Left cardiac atrium (tissue), 4 donors: ENCODE data around the gene HBP1. TPM values are rescaled to one million over a fixed set of nuclear protein-coding genes. Genes with fewer than 3 reads are reported as not detected.
A peak's percentile ranks its signal among the peaks of the same experiment; 100 is the strongest.
"Not testable (repeated sequence)": the region's sequence is repeated elsewhere in the genome, so short reads cannot be mapped to it uniquely, and the experiment has no call there.

Experiments
- ATAC-seq, 2 donors: fragments of 200-7000 bp; cut with Tn5 transposase; one replicate each; pipeline ENCODE4 v1.9.1; 2020; ENCODE audit warnings: mild to moderate bottlenecking in 2 of 2, moderate library complexity in 2 of 2
- DNase-seq: peaks from one replicate; pipeline ENCODE4 v3.0.0-alpha.2; 2020
- intact Hi-C, 2 donors: fragments of 100-400 bp; cut with DNase I; formaldehyde crosslinking; loops; one replicate each; pipeline versions ENCODE4 v1.14.1 to v1.15.1; 2022 to 2023
- total RNA-seq, 2 donors: library from RNA; stranded (reverse); fragmentation: NEBNext Ultra II Directional; extraction: Animal tissue kit (Norgen Biotek cat#: 25700); gene quantifications; one replicate each; pipeline ENCODE4 v1.2.1, GENCODE V29; 2021
- donor health status: DM: no; HTN: yes; CAD: no.
- donor health status: DM: no; HTN: yes; CAD: no; lungs with severe emphysema.
- donor health status: DM: yes; HTN: yes; CAD: no.
- donor health status: Dilated cardiomyopathy.

HBP1 gene
- total RNA-seq, 2 donors from 2014 or later, result 31.7 to 58.8 TPM

DNA sequence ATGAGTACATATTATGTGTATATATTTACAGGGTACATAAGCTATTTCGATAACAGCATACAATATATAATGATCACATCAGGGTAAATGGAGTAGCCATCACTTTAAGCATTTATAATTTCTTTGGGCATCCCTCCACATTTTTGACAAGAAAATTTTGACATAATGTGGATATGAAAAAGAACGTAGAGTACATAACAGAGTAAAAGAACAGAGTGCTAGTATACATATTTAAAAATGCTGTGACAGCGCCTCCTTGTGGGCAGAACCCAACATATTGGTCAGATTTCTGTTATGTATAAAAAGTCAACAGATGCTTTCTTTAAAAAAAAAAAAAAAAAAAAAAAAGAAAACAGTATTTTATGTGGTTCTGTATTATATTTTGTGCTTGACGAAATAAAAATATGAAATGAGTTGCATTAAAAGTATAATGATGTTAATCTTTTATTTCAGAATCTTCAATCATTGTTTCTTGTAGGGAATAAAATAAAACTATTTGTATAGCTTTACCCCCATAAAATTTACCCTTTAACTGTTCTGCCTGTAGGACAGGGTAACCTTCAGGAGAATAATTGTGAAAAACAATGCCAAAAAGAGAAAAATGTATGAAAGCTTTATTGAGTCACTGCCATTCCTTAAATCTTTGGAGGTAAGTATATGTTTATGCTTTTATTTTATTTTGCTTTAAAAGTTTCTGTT, 18.3 kb upstream of the HBP1 start:
- ATAC-seq, result peak; percentile 50 to 72
- intact Hi-C loops, result loop anchor here (1.0 to 10.0 kb wide), 2 partner anchors 203 to 356 kb away; no protein-coding TSS in a partner anchor
- peak; percentile 79 for DNase-seq

DNA sequence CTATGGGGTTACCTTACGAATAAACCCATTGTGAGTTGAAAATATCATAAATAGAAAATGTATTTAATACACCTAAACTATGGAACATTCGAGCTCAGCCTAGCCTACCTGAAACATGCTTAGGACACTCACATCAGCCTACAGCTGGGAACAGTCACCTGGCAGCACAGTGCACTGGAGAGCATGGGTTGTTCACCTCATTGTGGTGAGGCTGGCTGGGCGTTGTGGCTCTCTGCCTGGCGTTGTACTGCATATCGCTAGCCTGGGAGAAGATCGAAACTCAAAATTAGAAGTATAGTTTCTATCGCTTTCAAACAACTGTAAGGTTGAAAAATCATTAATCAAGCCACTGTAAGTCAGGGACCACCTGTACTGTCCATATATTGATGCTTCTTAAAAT, 17.3 kb upstream of the HBP1 start:
- intact Hi-C loops, result loop anchor here (1.0 to 10.0 kb wide), 2 partner anchors 204 to 357 kb away; no protein-coding TSS in a partner anchor

DNA sequence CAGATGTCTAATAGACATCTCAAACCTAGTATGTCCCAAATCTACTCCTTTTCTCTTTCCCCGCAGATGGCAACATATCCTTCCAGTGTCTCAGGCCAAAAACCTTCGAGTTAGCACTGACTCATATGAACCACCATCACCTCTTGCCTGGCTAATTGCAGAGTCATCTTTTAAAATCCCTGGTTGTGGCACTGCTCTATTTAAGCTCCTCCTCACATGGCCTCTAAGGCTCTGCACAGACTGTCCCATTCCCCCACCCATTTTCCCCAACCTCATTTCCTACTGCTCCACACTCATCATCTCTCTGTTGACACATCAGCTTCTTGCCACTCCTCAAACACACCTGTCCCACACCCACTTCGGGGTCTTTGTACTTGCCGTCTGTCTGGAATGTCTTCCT, 16.8 kb upstream of the HBP1 start:
- no peak for DNase-seq
- no peak for ATAC-seq
- intact Hi-C loops, result loop anchor here in 1 of 2 donors (10.0 kb wide), 1 partner anchor 357 kb away; no protein-coding TSS in a partner anchor

More for the DNA sequence above, 17.3 kb upstream of the HBP1 start:
- DNase-seq (no peak), ATAC-seq (no peak)

DNA sequence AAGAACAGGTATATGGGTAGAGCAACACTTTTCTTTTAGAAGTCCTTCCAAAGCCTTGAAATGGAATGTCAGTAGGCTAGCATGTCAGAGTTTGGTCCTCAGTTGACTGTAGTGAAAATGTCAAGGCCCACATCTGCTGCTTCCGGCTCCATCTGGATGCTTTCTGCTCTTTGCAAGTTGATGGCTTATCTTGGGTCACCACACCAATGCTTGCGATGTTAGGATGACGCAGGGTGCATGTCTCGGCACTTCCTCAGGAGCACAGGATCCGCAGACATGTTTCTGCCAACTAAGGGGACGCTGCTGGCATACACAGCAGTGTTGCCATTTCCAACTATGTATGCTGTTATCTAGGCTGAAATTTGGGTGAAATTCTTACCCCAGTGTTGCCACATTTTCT, 14.0 kb upstream of the HBP1 start:
- DNase-seq, result no peak
- intact Hi-C loops, result loop anchor here in 1 of 2 donors (10.0 kb wide), 1 partner anchor 360 kb away; no protein-coding TSS in a partner anchor
- ATAC-seq, result peak in 1 of 2 donors; percentile 27

DNA sequence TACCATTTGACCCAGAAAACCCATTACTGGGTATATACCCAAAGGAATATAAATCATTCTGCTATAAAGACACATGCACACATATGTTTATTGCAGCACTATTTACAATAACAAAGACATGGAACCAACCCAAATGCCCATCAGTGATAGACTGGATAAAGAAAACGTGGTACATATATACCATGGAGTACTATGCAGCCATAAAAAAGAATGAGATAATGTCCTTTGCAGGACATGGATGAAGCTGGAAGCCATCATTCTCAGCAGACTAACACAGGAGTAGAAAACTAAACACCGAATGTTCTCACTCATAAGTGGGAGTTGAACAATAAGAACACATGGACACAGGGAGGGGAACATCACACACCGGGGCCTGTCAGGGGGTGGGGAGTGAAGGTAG, 13.1 kb upstream of the HBP1 start:
- DNase-seq, ATAC-seq: not testable (repeated sequence)
- intact Hi-C loops, result loop anchor here in 1 of 2 donors (10.0 kb wide), 1 partner anchor 361 kb away; no protein-coding TSS in a partner anchor

DNA sequence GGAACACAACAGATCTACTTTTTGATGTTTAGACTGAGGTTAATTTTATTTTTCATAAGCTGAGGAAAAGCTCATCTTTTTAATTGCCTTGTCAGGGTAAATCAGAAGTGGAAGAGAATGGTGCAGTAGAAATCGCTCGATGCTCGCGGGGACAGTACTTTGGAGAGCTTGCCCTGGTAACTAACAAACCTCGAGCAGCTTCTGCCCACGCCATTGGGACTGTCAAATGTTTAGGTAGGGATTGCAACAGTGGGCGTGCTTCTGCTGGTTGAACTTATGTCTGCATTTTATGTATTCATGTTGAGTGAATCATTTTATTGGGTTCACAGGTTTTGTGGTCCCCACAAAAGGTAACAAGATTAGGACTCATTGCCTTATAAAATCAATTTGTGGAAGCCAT, 11.7 kb upstream of the HBP1 start:
- intact Hi-C loops, result loop anchor here in 1 of 2 donors (10.0 kb wide), 1 partner anchor 362 kb away; no protein-coding TSS in a partner anchor
- ATAC-seq (no peak), DNase-seq (no peak)

DNA sequence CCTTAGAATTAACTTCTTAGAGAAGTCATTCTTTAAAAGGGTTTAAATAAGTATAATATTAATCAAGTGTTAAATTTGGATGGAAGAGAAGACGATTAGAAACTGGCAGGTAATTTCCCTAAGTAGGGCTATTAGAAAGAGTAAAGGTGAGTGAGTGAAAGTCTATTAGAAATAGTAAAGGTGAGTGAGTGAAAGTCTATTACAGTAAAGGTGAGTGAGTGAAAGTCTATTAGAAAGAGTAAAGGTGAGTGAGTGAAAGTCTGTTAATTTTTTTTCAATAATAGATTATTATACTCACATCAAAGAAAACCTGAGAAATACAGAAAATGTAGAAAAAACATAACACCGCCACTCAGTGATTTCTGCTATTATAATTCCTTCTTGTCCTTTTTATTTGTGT, 10.8 kb upstream of the HBP1 start:
- intact Hi-C loops, result loop anchor here in 1 of 2 donors (10.0 kb wide), 1 partner anchor 363 kb away; no protein-coding TSS in a partner anchor
- DNase-seq, result no peak
- ATAC-seq, result no peak

DNA sequence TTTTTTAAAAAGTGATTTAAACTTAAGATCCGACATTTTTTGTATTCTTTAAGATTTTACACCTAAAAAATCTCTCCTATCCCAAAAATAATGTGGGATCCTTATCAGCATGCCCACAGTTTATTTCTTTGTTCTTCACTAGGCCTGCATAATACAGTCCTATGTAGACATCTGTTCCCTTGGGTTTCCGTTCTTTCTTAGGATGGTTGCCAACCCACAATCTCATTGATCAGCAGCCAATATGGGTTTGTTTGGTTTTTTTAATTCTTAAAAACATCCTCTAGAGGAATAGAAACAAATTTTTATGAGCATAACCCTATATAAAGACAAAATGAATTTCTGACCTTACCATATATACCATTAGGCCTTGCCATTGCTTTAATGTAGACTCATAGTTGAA, 8.4 kb upstream of the HBP1 start:
- DNase-seq (no peak), ATAC-seq (no peak)
- intact Hi-C loops, result no loop called here

DNA sequence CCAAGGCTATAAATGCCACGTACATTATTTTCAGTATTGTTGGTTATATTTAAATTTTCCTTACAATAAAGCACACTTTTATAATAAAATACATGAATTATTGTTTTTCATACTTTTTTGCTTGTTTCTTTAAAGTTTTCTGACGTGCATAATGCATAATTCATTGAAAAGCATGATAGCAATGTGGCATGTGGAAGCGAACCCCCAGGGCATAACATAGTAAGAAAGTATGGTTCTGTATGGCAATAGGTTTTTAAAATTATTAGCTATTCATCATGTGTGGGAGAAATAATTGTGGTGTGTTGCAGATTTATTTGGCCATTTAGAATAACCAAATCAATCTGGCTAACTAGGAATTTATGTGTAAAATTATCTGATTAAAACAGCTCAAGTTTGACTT, 7.4 kb upstream of the HBP1 start:
- ATAC-seq (no peak), DNase-seq (no peak)
- intact Hi-C loops, result no loop called here

DNA sequence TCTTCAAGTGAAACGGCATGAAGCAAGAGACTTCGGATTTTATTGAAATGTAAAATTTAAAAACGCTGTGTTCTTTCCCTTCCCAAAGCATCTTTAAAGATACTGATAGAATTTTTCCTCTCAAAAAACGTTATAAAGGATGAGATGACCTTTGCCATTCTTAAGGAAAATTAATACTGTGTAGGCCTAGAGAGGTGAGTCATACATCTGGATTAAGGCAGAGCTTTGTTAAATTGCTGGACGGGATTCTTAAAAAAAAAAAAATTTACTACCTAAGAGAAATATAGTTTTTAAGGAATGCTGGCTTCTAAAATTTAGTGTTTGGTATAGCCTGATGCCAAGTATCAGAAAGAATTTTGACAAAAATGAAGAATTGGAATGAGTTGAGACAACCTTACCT, 6.3 kb upstream of the HBP1 start:
- no peak for DNase-seq
- ATAC-seq, result no peak
- intact Hi-C loops, result no loop called here

DNA sequence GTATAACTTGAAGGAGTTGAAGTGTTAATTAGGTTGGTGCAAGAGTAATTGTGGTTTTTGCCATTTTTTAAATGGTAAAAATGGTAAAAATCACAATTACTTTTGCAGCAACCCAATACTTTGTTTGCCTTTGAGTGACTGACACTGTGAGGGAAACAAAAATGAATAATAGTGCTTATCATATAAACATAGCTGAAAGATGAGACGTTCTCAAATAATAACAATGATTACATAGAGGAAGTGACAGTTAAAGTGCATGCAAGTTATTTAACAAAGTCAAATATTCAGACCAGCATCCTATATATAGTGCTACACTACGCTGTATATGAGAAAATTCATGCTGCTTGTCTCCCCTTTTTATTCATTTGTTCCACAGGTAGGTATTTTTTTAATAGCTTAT, 4.7 kb upstream of the HBP1 start:
- DNase-seq (no peak), ATAC-seq (no peak)
- intact Hi-C loops, result no loop called here

DNA sequence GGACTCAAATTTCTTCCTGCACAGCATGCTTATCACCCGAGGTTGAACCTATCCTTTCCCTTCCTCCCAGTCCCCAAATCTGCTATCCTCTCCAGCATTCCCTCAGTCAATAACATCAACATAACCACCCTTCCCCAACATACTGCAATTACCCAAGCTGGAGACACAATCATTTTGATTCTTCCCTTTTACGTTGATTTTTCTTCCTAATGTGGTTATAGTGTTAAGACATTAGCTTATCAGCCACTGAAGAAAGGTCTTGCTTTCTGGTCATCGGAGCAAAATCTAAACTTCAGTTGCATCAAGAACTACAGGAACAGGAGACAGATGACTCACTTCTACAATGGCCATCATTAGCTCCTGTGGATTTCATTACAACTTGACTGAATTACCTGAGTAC, 3.5 kb upstream of the HBP1 start:
- intact Hi-C loops, result no loop called here
- DNase-seq, result no peak

DNA sequence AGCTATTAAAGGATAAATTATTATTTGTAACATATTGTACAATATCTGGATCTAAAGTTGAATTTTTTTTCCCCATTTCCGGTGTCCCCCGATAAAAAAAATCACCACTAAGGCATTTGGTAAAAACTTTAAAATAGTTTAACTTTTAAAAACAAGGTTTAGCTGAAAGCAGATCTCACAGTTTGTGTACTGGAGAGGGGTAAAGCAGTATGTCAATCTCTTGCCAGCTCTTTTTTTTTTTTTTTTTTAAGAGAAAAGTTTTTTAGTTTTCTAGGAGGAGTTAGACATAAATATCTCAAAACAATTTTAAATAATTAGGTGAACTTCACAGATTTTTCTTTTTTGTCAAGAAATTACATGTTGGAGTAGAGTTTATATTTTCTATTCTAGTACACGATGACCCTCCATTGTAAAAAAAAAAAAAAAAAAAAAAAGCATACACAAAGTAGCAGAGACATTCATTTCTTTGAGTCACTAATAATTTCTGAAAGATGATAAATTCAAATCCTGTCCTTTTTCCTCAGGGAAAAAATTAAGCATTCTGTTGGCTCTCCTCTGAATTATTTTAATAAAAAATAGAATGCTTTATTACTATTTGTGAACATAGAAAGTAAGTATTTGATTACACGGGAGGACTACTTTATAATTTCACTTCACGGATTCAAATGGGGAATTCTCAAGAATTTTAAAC, 1.9 kb upstream of the HBP1 start:
- ATAC-seq (no peak), DNase-seq (no peak)
- intact Hi-C loops, result no loop called here

More for the DNA sequence above, 3.5 kb upstream of the HBP1 start:
- no peak for ATAC-seq

DNA sequence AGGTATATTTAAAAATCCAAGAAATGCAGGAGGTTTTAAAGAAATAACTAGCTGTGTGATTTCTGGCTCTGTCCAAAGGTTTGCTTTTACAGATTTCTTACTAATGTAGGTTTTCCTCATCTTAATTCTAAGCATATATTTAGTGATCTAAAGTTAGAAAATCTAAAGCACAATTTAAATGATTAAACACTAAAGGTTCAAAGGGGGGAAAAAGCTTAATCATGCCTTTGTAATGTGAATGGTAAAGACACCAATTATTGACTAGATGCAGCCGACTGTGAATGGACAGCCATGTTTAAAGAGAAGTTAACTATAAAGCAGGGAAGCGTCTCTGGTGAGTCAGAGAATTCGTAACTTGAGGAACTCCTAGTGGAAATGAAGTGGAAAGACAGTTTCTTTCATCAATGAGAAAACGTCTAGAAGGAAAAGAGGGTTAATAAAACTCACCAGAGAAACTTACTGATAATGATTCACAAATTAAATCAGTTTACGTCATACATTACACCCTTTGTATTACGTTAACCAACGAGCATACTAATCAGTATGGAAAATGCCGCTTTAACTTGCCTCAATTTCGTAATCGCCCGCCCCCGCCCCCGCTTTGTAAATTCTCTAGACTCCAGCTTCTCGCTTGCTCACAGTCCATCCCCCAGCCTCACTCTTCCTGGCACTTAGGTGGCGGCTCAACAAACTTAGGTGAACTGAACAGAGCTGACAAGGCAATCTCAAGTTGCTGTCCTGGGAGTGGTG, 1.1 kb upstream of the HBP1 start:
- intact Hi-C loops, result no loop called here
- DNase-seq (peak; percentile 67), ATAC-seq (peak; percentile 0 to 22)

DNA sequence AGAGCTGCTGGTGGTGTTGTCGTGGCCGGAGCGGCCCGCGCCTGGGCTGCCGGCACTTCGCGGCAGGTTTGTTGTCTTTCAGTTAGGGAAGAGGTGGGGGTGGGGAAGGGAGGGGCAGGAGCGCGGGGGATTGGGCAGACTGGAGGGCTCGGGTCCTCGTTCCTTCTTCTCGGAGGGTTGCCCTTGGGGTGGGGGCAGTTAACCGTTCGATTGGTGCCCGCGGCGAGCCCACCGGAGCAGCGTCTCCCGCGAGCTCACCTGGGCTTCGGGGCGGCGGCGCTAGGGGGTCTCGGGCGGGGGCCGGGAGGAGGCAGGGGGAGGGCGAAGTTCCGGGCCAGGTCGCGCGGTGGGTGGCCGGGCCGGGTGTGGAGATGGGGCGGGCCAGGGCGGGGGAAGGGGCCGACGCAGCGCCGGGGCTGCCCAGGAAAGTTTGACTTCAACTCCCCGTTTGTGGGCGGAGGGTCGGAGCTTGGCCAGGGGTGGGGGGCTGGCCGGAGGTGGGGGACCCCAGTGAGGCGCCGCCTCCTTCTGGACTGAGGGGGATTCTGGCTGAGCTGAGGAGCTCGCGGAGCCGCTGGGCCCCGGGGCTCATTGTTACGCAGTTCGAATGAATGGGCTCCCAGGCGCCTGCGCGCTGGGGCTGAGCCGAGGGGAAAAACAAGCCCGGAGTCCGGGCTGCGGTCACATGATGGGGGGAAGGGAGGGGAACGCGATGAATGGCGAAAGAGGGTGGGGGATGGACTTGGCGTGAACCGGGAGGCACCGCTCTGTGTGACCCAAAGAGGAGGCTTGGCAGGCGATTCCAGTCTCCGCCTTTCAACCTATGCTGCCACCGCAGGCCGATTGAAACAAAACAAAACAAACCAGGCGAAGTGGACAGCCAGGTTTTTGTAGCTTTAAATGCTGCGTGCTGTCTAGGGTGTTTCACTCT, 582 bp downstream of the HBP1 start:
- ATAC-seq, result peak; percentile 79 to 81
- peak; percentile 98 for DNase-seq
- intact Hi-C loops, result no loop called here

DNA sequence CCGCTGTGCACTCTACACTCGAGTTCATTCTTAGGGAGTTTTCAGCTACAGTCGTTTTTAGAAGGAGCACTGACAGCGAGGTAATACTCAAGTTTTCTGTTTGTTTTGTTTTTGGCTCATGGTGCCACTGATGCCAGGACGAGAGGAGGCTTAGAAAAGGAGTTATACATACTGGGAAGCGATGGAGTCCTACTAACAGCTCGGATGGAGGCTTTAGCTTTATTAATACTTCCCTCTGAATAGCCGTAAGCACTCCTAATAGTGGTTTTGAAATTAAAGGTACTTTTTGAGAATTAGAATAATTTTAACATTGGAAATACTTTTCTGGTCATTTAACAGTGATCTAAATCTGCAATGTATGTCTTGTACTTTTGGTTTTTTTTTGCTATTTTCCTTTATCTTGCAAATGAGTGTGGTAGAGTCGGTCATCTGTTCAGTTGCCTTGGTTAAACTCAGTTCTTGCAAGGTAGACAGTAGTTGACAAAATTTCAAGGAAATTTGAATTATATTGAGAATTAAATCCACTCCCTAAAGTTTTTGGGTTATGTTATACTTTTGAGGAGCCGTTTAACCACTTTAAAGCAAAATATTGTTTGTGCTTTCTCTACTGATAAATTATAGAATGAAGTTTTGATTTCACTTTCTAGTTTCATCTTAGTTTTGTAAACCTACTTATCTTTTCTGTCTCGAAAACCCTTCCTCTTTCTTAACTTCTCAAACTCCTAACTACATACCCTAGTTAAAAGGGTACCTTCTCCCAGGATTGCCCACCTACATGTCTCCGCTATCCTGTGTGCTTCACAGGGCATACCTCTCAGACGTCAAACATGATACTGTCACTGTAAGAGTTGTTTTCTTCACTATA, 1.5 kb downstream of the HBP1 start:
- intact Hi-C loops, result no loop called here
- DNase-seq, result no peak
- ATAC-seq, result no peak

DNA sequence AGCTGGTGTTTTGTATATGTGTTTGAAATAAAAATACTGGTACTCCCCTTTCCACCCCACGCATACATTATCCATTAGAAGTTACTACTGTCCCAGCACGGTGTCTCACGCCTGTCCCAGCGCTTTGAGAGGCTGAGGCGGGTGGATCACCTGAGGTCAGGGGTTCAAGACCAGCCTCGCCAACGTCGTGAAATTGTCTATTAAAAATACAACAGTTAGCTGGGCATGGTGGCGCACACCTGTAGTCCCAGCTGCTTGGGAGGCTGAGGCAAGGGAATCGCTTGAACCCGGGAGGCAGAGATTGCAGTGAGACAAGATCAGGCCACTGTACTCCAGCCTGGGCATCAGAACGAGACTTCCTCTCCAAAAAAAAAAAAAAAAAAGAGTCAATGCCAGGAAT, 2.7 kb downstream of the HBP1 start:
- no peak for DNase-seq
- intact Hi-C loops, result no loop called here
- no peak for ATAC-seq
